Stimulated activated CD4-positive, alpha-beta T cell treated with anti-CD3 and anti-CD28 coated beads, Interleukin-15, amount 100 ng/mL, for 48 hours (primary cell): Measurements from ENCODE around the gene NUP133.
"Not testable (repeated sequence)": the region's sequence is repeated elsewhere in the genome, so short reads cannot be mapped to it uniquely, and the experiment has no call there.

Source experiments
- DNase-seq, 2 donors: peaks; one replicate each; pipeline ENCODE4 v3.0.0-alpha.2; 2020; ENCODE audit warnings: low read depth in 2 of 2

The NUP133 gene

DNA sequence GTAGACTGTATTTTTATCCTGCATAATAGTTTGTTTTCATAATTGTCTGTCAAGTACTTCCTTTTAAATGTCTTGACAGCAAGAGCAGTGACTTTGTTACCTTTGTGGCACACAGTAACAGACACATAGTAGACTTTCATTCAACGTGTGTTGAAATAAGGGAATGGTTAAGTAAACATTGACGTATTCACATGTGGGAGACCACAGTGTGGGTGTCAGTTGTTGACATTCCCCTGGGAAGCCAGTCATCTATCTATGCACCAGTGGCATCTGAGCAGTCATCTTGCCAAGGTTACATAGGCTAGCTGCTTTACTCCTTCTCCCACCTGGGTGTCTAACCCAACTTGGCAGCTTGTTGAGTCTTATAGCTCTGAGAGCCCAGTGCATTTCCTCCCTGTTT lies 1.4 kb upstream of the NUP133 start:
- DNase-seq = no peak

- DNase-seq = no peak
These were observed 739 bp upstream of the NUP133 start for GRCh38 chr1:229508823-229509337.

- DNase-seq = no peak
These were observed 639 bp downstream of the NUP133 start for GRCh38 chr1:229507502-229507901.

DNA sequence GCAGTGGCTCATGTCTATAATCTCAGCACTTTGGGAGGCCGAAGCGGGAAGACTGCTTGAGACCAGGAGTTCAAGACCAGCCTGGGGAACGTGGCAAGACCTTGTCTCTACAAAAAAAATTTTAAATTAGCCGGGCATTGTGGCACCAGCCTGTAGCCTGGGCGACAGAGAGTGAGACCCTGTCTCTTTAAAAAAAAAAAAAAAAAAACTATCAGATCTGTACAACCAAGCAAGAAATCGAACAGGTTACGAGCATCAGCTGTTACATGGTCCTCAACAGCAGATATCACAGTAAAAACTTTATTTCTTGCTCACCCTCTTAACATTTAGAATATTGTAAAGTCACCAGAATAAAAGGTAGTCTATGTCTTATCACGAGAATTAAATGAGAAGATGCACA lies 1.5 kb downstream of the NUP133 start:
- DNase-seq = no peak

DNA sequence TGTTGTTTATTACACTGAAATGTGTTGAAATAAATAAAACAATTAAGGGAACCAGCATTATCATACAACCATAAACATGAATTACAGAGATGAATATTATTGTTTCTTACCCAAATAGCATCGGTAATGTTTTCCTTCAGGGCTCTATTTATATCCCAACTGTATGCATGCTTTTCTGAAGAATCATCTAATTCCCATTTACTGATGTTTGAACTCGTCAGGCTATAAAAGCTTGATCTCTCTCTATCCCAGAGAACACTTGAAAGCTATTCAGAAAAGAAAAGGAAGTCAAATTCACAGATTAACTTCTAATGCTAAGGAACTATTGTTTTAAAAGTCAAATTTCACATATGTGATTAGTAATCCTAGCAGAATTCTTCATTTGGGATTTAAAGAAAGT lies 12.4 kb downstream of the NUP133 start:
- DNase-seq = no peak

- no peak for DNase-seq
These were observed 21.0 kb downstream of the NUP133 start for GRCh38 chr1:229487181-229487580.

DNA sequence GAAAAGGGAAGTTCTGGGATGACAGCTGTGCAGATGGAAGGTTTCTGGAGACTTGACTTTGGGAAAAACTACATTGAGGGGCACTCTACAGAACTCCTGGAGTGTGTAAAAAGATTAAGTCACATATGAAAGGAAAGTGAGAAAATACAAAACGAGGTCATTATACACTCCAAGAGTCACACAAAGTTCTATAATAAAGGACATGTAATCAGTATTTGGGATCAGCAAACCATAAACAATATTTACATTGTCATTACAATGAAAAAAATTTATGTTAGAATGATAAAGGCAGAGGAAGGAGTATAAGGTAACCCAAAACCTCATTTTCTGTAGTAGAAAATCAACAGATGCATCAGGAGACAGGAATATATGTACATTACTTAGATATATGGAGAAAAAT lies 22.8 kb downstream of the NUP133 start:
- no peak for DNase-seq

GRCh38 chr1:229482511-229482910 lies 25.6 kb downstream of the NUP133 start:
- no peak for DNase-seq

DNA sequence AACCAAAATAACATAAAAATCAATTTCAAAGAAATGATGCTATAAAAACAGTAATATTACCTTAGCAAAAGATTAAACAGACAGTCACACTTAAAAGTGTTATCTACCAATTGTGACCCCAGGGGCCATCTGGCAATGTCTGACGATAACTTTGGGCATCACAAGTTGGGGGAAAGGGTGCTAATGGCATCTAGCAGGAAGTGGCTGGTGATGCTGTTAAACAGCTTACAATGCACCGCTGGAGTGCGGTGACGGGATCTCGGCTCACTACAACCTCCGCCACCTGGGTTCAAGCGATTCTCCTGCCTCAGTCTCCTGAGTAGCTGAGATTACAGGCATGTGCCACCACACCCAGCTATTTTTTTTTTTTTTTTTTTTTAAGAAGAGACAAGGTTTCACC lies 27.6 kb downstream of the NUP133 start:
- DNase-seq = no peak

DNA sequence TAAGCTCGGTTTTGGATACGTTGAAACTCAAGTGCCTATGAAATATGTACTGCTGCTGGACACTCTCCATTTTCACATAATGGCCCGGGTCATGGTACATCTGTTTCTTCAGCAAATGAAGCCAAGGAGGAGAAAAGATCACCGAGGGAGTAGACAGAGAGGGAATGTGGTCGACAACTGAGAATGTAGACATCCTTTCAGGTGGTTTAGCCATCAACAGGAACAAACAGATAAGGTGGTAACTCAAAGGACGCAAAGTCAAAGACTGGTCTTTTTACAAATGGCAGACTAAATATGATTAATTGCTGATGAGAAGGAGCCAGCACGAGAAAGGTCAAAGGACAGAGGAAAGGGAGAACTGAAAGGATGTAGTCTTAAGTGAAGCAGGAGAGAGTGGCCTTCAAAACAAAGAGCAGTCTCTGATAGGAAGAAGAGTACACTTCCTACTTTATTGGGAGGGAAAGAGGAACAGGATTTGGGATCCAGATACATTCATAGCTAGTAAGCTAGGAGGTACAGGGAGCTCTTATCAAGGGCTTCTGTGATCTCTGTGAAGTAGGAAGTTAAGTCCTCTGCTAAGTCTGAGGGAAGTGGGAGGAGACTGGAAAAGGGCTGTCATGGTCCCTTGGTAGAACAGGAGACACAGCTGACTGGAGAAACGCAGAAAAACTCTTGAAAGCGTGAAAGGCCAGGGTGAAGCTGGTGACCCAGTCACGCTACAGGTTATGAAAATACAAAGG lies 28.3 kb downstream of the NUP133 start:
- DNase-seq = no peak

DNA sequence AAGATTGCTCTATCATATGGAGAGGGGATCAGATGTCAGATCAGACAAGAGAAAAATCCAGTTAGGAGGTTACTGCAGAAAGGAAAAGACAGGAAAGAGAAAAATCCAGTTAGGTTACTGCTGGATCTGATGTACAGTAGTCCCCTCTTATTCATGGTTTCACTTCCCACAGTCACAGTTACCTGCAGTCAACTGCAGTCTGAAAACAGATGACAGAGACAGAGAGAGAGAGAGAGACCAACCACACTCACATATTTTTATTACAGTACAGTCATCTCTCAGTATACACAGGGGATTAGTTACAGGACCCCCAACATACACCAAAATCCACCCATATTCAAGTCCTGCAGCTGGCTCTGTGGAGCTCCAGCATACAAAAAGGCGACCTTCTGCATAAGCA lies 29.3 kb downstream of the NUP133 start:
- no peak for DNase-seq

- not testable (repeated sequence) for DNase-seq
These were observed 32.3 kb downstream of the NUP133 start for GRCh38 chr1:229475859-229476258.

DNA sequence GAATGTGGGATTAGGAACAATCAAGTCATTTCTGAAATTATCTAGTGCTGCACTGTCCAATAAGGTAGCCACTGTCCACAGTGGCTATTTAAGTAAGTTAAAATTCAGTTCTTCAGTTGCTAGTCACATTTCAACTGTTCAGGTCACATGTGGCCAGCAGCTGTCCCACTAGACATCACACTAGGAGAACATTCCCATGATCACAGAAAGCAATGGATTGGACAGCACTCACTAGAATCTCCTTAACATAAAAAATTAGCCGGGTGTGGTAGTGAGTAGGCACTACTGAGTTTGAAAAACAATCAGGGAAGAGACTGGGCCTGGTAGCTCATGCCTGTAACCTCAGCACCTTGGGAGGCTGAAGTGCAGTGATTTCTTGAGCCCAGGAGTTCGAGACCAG lies 33.6 kb downstream of the NUP133 start:
- no peak for DNase-seq

DNA sequence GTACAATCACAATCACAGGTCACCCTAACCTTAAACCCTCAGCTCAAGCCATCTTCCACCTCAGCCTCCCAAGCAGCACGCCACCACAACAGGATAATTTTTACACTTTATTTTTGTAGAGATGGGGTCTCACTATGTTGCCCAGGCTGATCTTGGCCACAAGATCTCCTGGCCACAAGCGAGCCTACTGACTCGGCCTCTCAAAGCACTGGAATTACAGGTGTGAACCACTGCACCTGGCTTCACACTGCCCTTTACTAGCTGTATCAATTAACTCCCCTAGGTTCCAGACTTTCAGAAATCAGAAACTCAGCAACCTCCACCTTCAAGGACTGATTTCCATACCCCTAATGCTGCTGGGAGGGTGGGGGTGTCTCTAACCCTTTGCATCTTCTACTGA lies 37.0 kb downstream of the NUP133 start:
- DNase-seq = no peak

DNA sequence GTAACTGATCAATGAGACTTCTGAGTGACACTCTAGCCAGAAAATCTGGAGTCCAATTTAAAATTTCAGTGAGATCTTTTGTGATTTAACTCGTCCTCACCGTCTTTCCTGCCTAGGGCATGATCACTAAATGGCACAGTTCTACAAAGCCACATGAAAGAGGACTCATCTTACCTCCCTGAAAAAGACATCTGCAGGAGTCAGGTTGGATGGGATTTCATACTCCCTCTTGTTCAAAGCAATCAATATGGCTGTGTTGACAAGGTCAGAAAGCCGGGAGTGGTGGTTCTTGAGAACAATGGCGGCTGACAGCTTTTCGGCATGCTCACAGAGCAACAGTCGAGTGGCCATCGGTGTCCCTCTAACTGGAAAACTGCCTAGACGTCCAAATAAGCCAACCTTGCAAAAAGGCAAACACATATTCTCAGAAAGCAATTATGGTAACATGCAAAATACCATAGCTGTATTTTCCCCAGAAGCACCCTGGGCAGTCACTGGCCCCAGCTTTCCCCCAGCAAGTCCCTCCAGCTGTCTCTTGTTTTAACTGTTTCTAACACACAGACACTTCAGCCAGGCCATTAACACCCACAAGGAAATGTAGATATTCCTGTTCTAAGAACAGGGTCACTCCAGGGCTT lies 37.6 kb downstream of the NUP133 start:
- DNase-seq = no peak

DNA sequence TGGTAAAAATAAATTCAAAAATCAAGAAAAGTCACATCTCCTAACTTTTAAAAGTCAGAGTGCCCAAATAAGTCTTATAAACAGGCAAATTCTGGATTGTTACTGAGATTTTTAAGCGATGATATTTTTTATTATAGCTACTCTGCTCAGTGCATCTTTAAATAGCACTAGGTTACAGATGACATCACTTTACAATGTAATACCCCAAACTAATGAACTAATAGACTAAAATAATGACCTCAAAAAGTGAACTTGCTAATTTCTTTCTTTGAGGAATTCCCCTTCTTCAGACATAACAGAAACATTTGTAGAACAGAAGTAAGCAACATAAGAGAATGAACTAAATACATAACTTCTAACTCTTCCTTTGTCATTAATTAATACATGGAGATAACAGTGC lies 41.3 kb downstream of the NUP133 start:
- DNase-seq = no peak

DNA sequence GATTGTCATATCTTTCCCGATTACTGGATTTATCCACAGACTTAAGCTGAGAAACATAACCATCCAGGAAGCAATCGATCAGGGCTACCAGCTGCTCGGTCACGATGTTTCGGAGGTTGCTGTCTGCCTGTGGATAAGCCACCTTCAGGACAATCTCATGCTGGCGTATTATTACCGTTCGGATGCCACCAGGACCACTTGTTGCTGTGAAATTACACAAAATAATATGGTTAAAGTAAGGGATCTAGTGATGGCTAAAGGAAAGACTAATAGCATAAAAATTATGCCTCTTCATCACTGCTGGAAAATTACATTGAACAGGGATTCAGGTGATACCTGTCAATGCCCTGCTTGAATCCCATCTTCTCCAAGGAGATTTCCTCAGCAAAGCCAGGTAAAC lies 43.5 kb downstream of the NUP133 start:
- no peak for DNase-seq

DNA sequence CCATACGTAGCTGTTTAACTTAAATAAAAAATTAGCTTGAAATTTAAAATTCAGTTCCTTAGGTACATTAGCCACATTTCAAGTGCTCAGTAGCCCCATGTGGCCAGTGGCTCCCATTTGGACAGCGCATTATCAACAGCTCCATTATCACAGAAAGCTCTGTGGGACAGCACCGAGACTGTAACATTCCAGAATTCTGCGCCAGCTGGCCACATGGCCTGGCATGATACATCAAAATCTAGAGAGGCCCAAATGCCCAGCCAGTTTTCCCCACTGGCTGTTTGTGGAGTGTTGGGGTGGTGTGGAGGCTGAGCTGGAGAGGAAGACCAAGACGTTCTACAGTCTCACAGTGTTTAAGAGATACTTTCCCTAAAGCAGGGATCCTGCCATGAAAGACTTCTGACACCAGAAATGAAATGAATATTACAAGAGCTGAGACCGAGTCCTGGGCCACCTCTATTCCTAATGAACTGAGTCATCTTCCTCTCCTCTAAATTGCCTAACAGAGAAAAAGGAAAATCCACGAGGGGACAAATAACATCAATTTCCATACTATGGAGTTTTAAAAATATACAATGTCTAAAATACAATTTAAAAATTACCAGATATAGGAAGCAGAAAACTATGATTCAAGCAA lies 47.0 kb downstream of the NUP133 start:
- no peak for DNase-seq

DNA sequence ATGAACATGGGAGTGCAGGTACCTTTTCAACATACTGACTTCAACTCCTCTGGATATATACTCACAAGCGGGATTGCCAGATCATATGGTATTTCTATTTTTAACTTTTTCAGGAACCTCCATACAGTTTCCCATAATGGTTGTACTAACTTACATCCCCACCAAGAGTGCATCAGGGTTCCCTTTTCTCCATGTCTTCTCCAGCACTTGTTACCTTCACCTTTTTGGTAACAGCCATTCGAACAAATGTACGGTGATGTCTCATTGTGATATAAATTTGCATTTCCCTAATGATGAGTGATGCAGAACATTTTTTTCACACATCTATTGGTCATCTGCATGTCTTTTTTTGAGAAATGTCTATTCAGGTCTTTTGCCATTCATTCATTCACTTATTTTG lies 48.3 kb downstream of the NUP133 start:
- DNase-seq = no peak

GRCh38 chr1:229457436-229457835 lies 50.7 kb downstream of the NUP133 start:
- DNase-seq = no peak

DNA sequence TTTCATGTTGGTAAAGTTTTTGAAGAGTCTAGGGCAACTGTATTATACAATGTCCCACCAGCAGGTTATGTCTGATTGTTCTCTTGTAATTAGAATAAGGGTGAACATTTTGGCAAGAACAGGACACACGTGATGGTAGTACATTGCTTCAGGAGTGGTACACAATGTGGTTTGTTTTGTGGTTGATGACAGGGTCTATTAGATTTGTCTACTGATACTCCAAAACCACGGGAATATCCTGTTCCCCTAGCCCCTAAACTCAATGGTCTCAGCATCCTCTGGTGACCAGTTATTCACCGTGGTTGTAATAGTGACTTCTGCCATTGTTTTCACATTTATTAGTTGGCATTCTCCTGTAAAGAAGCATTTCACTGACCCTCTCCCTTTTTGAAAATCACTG lies 52.1 kb downstream of the NUP133 start:
- DNase-seq = no peak

- DNase-seq = no peak
These were observed 54.1 kb downstream of the NUP133 start for GRCh38 chr1:229454056-229454455.
